GM18511 (cell line): ENCODE data around the gene SRGN.
"Not testable (repeated sequence)": the region's sequence is repeated elsewhere in the genome, so short reads cannot be mapped to it uniquely, and the experiment has no call there.

ENCODE experiments used
- ATAC-seq: cut with Tn5 transposase; IDR thresholded peaks from one replicate; pipeline ENCODE4 v1.9.1; 2021; ENCODE audit warnings: mild to moderate bottlenecking, moderate library complexity; ENCODE audit not compliant: unreplicated experiment

The SRGN gene

DNA sequence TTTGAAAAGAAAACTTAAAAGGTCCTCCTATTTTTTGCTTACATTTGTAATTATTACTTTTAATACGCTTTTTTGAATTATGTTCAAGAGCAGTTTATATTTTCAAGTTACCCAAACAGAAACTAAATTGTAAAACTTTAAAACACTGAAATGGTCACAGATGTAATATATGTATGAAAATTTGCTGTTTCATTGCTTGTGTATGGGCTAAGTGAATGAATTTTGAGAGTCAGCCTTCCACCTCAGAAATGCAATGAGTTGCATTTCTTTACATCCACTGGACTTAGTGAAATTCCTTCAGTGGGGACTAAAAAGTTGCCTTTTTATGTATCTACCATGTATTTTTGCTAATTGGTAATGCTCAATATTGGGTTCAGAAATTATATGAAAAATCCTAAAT lies 37.7 kb downstream of the SRGN start:
- no peak for ATAC-seq

GRCh38 chr10:69130251-69130650 lies 42.3 kb downstream of the SRGN start:
- ATAC-seq = no peak

- ATAC-seq = no peak
Observed at GRCh38 chr10:69139961-69140360, 52.1 kb downstream of the SRGN start.

DNA sequence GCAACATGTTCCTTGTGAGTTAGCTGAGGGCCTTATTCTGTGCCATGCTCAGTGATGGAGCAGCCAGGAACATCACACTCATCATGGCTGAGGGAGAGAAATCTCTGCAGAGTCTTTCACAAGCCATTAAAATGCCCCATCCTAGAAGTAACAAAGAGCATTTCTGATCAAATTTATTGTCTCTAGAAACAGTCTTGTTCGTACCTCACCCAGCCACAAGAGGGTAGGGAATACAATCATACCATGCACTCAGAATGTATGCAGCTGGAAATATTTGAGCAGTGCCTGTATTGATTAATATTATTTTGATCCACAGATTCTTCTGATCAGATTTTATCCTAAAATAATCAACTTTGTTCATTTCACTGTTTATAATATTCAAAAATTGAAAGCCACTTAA lies 53.4 kb downstream of the SRGN start:
- ATAC-seq = no peak

- ATAC-seq = not testable (repeated sequence)
Observed at GRCh38 chr10:69142074-69142473, 54.2 kb downstream of the SRGN start.

DNA sequence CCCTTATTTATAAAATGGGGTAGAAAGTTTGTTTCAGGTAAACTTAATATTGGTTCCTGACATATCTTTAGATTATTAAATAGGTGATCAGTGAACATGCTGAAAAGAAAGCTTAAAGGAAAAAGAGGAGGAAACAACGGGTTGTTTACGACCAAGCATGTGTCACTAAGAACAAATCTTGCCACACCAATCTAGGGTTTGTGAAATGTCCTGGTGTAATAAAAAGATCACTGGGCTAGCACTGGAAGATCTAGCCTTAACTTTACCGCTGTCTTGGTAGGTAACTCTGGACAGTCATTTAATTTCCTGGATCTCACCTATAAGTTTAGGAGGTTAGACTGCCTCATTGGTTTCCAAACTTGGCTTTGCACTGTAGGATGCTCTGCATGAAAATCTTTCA lies 55.1 kb downstream of the SRGN start:
- ATAC-seq = no peak

DNA sequence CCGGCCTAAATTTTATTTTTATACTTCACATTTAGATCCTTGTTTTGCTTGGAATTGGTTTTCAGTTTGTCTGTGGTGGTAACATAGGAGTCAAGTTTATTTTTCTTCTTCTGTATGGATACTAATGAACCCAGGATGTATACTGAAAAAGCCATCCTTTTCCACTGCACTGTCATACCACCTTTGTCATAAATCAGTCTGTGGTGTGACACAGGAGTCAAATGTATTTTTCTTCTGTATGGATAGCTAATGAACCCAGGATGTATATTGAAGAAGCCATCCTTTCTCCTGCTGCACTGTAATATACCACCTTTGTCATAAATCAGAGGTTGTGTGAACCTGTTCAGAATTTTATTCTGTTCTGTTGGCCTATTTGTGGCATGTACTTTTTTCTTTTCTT lies 57.4 kb downstream of the SRGN start:
- ATAC-seq = no peak

- no peak for ATAC-seq
Observed at GRCh38 chr10:69145864-69146263, 58.0 kb downstream of the SRGN start.

GRCh38 chr10:69146759-69147158 lies 58.9 kb downstream of the SRGN start:
- no peak for ATAC-seq

DNA sequence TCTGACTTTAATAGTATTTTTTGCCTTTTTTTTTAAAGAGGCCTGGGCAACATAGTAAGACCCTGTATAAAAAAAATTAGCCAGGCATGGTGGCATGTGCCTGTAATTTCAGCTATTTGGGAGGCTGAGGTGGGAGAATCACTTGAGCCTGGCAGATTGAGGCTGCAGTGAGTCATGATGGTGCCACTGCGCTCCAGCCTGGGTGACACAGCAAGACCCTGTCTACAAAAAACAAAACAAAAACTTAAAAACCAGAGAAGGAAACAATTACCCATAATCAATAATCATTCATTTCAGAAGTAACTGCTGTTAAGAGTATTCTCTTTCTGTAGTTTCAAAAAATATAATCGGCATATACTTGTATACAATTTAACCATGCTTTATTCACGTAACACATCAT lies 64.1 kb downstream of the SRGN start:
- ATAC-seq = no peak

DNA sequence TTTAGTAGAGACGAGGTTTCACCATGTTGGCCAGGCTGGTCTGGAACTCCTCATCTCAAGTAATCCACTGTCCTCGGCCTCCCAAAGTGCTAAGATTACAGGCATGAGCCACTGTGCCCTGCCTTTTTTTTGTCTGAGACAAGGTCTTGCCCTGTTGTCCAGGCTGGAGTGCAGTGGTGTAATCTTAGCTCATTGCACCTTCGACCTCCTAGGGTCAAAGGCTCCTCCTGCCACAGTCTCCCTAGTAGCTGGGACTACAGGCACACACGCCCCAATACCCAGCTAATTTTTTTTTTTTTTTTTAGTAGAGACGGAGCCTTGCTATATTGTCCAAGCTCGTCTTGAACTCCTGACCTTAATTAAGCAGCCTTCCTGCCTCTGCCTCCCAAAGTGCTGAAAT lies 65.3 kb downstream of the SRGN start:
- ATAC-seq = no peak
